Bronchial epithelial cell (primary cell): ENCODE data around the gene RNF20. TPM values are rescaled to one million over a fixed set of nuclear protein-coding genes. Genes with fewer than 3 reads are reported as not detected.

Experiments
- DNase-seq: peaks from one replicate; pipeline ENCODE4 v3.0.0-alpha.2; 2010; ENCODE audit warnings: low read depth
- FAIRE-seq: peaks from 2 replicates; lab custom pipeline; 2011; peaks lifted over from hg19 to GRCh38; lab: Jason Lieb, UNC
- H3K27me3 ChIP-seq: 2 replicates; pipeline ENCODE4 v1.5.1; 2011; ENCODE audit warnings: low read length; ENCODE audit not compliant: control insufficient read depth, insufficient read depth
- H3K36me3 ChIP-seq: 2 replicates; pipeline ENCODE4 v1.5.1; 2011; ENCODE audit warnings: low read length; ENCODE audit not compliant: control insufficient read depth, insufficient read depth
- H3K4me3 ChIP-seq: 2 replicates; pipeline ENCODE4 v1.5.1; 2011; ENCODE audit warnings: mild to moderate bottlenecking, low read depth, low read length, control low read depth
- CTCF ChIP-seq: IDR thresholded peaks from 2 replicates; pipeline ENCODE4 v1.5.1; 2011; ENCODE audit warnings: mild to moderate bottlenecking, moderate library complexity, low read length, control low read depth, inconsistent platforms; ENCODE audit not compliant: insufficient read depth, severe bottlenecking
- total RNA-seq: library from RNA; depleted of rRNA; stranded (reverse); fragments of >200 nt; gene quantifications from 2 replicates; pipeline ENCODE4 v1.2.1, GENCODE V29; 2014

RNF20 gene
- total RNA-seq, 1 donor from 2014 or later, result 37.6 TPM

- DNase-seq, result no peak
- TF ChIP-seq CTCF, result no peak
- FAIRE-seq, result no peak
- no peaks in the 10 kb centered on the region for H3K36me3 ChIP-seq
- no peak overlapping the region for H3K4me3 ChIP-seq
- no peaks in the 10 kb centered on the region for H3K27me3 ChIP-seq
Observed at GRCh38 chr9:101572316-101572715, 38.7 kb downstream of the RNF20 start.

GRCh38 chr9:101574731-101575333 lies 41.2 kb downstream of the RNF20 start:
- FAIRE-seq, result no peak
- no peak for TF ChIP-seq CTCF

GRCh38 chr9:101578378-101578777 lies 44.7 kb downstream of the RNF20 start:
- no peaks in the 10 kb centered on the region for H3K36me3 ChIP-seq
- DNase-seq (no peak), FAIRE-seq (no peak)
- H3K4me3 ChIP-seq, result no peak overlapping the region
- TF ChIP-seq CTCF, result no peak
- H3K27me3 ChIP-seq, result no peaks in the 10 kb centered on the region

More at GRCh38 chr9:101574731-101575333, 41.2 kb downstream of the RNF20 start:
- H3K4me3 ChIP-seq, result no peak overlapping the region
- DNase-seq, result no peak
- no peaks in the 10 kb centered on the region for H3K27me3 ChIP-seq
- no peaks in the 10 kb centered on the region for H3K36me3 ChIP-seq

GRCh38 chr9:101579711-101580545 lies 46.3 kb downstream of the RNF20 start:
- no peaks in the 10 kb centered on the region for H3K27me3 ChIP-seq
- DNase-seq, result no peak
- no peak for FAIRE-seq
- H3K36me3 ChIP-seq, result no peaks in the 10 kb centered on the region
- H3K4me3 ChIP-seq, result no peak overlapping the region
- TF ChIP-seq CTCF, result no peak

- TF ChIP-seq CTCF, result no peak
- H3K27me3 ChIP-seq, result no peaks in the 10 kb centered on the region
- FAIRE-seq (no peak), DNase-seq (peak; percentile 37)
- no peaks in the 10 kb centered on the region for H3K36me3 ChIP-seq
- H3K4me3 ChIP-seq, result no peak overlapping the region
Observed at GRCh38 chr9:101582553-101582952, 48.9 kb downstream of the RNF20 start.
